ENCODE data around the gene NPY1R. TPM values are rescaled to one million over a fixed set of nuclear protein-coding genes. Genes with fewer than 3 reads are reported as not detected.

Gene NPY1R
- polyA plus RNA-seq, 1 donor from 2014 or later: 19.8 TPM

GRCh38 chr4:163330916-163331628 is 1.3 kb downstream of the NPY1R start:
- peaks cover 18% of the 10 kb centered on the region for H3K27me3 ChIP-seq (ENCODE audit: insufficient read depth, low read depth, low read length)
- H2AFZ ChIP-seq (ENCODE audit: low read depth, low read length): no peak overlapping the region
- no peak overlapping the region for H3K27ac ChIP-seq (ENCODE audit: low read length)
- H3K4me3 ChIP-seq (ENCODE audit: low read length): peak overlapping the region; percentile 82
- peak overlapping the region; percentile 46 for H3K4me2 ChIP-seq (ENCODE audit: low read length)
- no peaks in the 10 kb centered on the region for H4K20me1 ChIP-seq (ENCODE audit: insufficient read depth)
- no peaks in the 10 kb centered on the region for H3K9me2 ChIP-seq (ENCODE audit: insufficient read depth, low read length)
- no peaks in the 10 kb centered on the region for H3F3A ChIP-seq (ENCODE audit: insufficient read depth, low read length, poor library complexity, severe bottlenecking)
- no peaks in the 10 kb centered on the region for H3K79me2 ChIP-seq (replicated peaks; ENCODE audit: insufficient read depth, low read length)
- TF ChIP-seq REST (IDR thresholded peaks at IDR 0.05; ENCODE audit: borderline replicate concordance) (no peak), RAD21 (conservative IDR thresholded peaks at IDR 0.05) (no peak), TAF1 (IDR thresholded peaks at IDR 0.05; ENCODE audit: low read depth) (no peak), MXI1 (conservative IDR thresholded peaks at IDR 0.05; ENCODE audit: poor library complexity, severe bottlenecking) (no peak), POLR2AphosphoS5 (IDR thresholded peaks at IDR 0.05) (no peak), SMC3 (conservative IDR thresholded peaks at IDR 0.05; ENCODE audit: poor library complexity) (no peak), EZH2 (IDR thresholded peaks at IDR 0.05; ENCODE audit: borderline replicate concordance, insufficient read depth, low read length, poor library complexity, severe bottlenecking) (no peak), EP300 (conservative IDR thresholded peaks at IDR 0.05; ENCODE audit: poor library complexity, severe bottlenecking) (no peak)
- TF ChIP-seq, protein P1, sequence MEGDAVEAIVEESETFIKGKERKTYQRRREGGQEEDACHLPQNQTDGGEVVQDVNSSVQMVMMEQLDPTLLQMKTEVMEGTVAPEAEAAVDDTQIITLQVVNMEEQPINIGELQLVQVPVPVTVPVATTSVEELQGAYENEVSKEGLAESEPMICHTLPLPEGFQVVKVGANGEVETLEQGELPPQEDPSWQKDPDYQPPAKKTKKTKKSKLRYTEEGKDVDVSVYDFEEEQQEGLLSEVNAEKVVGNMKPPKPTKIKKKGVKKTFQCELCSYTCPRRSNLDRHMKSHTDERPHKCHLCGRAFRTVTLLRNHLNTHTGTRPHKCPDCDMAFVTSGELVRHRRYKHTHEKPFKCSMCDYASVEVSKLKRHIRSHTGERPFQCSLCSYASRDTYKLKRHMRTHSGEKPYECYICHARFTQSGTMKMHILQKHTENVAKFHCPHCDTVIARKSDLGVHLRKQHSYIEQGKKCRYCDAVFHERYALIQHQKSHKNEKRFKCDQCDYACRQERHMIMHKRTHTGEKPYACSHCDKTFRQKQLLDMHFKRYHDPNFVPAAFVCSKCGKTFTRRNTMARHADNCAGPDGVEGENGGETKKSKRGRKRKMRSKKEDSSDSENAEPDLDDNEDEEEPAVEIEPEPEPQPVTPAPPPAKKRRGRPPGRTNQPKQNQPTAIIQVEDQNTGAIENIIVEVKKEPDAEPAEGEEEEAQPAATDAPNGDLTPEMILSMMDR (IDR thresholded peaks at IDR 0.05; ENCODE audit: poor library complexity, severe bottlenecking): no peak
- H3K9me3 ChIP-seq (ENCODE audit: low read length): no peaks in the 10 kb centered on the region
- peak overlapping the region; percentile 64 for H3K9ac ChIP-seq (ENCODE audit: low read length)
- H3K36me3 ChIP-seq (ENCODE audit: insufficient read depth, low read length): no peaks in the 10 kb centered on the region

DNA sequence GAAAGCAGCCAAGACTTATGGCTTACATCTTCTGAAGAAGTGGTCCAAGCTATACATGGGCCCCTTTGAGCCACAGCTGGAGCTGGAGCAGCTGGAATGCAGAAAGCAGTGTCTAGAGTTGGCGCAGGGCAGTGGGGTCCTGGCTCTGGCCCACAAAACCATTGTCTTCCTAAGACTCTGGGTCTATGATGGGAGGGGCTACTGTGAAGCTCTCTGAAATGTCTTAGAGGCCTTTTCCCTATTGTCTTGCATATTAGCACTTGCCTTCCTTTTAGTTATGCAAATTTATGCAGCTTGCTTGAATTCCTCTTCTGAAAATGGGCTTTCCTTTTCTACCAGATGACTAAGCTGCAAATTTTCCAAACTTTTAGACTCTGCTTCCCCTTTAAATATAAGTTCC is 15.3 kb downstream of the NPY1R start:
- H3K36me3 ChIP-seq (ENCODE audit: insufficient read depth, low read length): no peaks in the 10 kb centered on the region
- H3K27me3 ChIP-seq (ENCODE audit: insufficient read depth, low read depth, low read length): no peaks in the 10 kb centered on the region
- no peaks in the 10 kb centered on the region for H4K20me1 ChIP-seq (ENCODE audit: insufficient read depth)
- peaks cover 6% of the 10 kb centered on the region for H3K9me3 ChIP-seq (ENCODE audit: low read length)
- no peaks in the 10 kb centered on the region for H3K9me2 ChIP-seq (ENCODE audit: insufficient read depth, low read length)
- H3K4me3 ChIP-seq (ENCODE audit: low read length): no peak overlapping the region
- no peak overlapping the region for H3K27ac ChIP-seq (ENCODE audit: low read length)
- no peak overlapping the region for H2AFZ ChIP-seq (ENCODE audit: low read depth, low read length)
- H3F3A ChIP-seq (ENCODE audit: insufficient read depth, low read length, poor library complexity, severe bottlenecking): no peaks in the 10 kb centered on the region
- H3K79me2 ChIP-seq (replicated peaks; ENCODE audit: insufficient read depth, low read length): no peaks in the 10 kb centered on the region
- no peak for TF ChIP-seq MXI1 (conservative IDR thresholded peaks at IDR 0.05; ENCODE audit: poor library complexity, severe bottlenecking)
- no peak for TF ChIP-seq SMC3 (conservative IDR thresholded peaks at IDR 0.05; ENCODE audit: poor library complexity)
- TF ChIP-seq, protein P1 (IDR thresholded peaks at IDR 0.05; ENCODE audit: poor library complexity, severe bottlenecking): no peak
- TF ChIP-seq POLR2AphosphoS5 (IDR thresholded peaks at IDR 0.05): no peak
- TF ChIP-seq RAD21 (conservative IDR thresholded peaks at IDR 0.05): no peak
- TF ChIP-seq TAF1 (IDR thresholded peaks at IDR 0.05; ENCODE audit: low read depth): no peak
- TF ChIP-seq REST (IDR thresholded peaks at IDR 0.05; ENCODE audit: borderline replicate concordance): no peak
- no peak for TF ChIP-seq EP300 (conservative IDR thresholded peaks at IDR 0.05; ENCODE audit: poor library complexity, severe bottlenecking)
- no peak for TF ChIP-seq EZH2 (IDR thresholded peaks at IDR 0.05; ENCODE audit: borderline replicate concordance, insufficient read depth, low read length, poor library complexity, severe bottlenecking)
- no peak overlapping the region for H3K4me2 ChIP-seq (ENCODE audit: low read length)
- no peak overlapping the region for H3K9ac ChIP-seq (ENCODE audit: low read length)
